HG02840 (cell line): ENCODE data around the gene ARHGEF4.

ENCODE experiments used
- ATAC-seq: cut with Tn5 transposase; IDR thresholded peaks from one replicate; pipeline ENCODE4 v1.9.1; 2021; ENCODE audit warnings: mild to moderate bottlenecking, moderate library complexity, moderate number of reproducible peaks; ENCODE audit not compliant: unreplicated experiment, low FRiP score

Gene ARHGEF4

GRCh38 chr2:130836501-130837174 lies at the start of gene ARHGEF4:
ARHGEF4 (plus strand) TSS chr2:130836914; CDS start chr2:130836954, 40 bp downstream.
- ATAC-seq, result no peak

GRCh38 chr2:130787841-130788240 lies 48.9 kb upstream of the ARHGEF4 start:
- ATAC-seq, result no peak

- no peak for ATAC-seq
These were observed 46.4 kb upstream of the ARHGEF4 start for GRCh38 chr2:130790312-130790711.

- no peak for ATAC-seq
These were observed 45.7 kb upstream of the ARHGEF4 start for GRCh38 chr2:130790804-130791616.

- no peak for ATAC-seq
These were observed 45.1 kb upstream of the ARHGEF4 start for GRCh38 chr2:130791617-130791939.

- no peak for ATAC-seq
These were observed 41.3 kb upstream of the ARHGEF4 start for GRCh38 chr2:130795431-130795830.

- no peak for ATAC-seq
These were observed 40.4 kb upstream of the ARHGEF4 start for GRCh38 chr2:130796290-130796689.

GRCh38 chr2:130797493-130798435 lies 39.0 kb upstream of the ARHGEF4 start:
- ATAC-seq, result peak; percentile 93

- ATAC-seq, result no peak
These were observed 38.1 kb upstream of the ARHGEF4 start for GRCh38 chr2:130798472-130799218.

- ATAC-seq, result no peak
These were observed 37.4 kb upstream of the ARHGEF4 start for GRCh38 chr2:130799295-130799694.

- ATAC-seq, result no peak
These were observed 31.1 kb upstream of the ARHGEF4 start for GRCh38 chr2:130805613-130806012.

GRCh38 chr2:130806370-130806769 lies 30.3 kb upstream of the ARHGEF4 start:
- no peak for ATAC-seq

GRCh38 chr2:130807659-130808385 lies 28.9 kb upstream of the ARHGEF4 start:
- ATAC-seq, result no peak

GRCh38 chr2:130808482-130809268 lies 28.0 kb upstream of the ARHGEF4 start:
- ATAC-seq, result no peak

- ATAC-seq, result no peak
These were observed 26.2 kb upstream of the ARHGEF4 start for GRCh38 chr2:130810490-130810889.

GRCh38 chr2:130813722-130814121 lies 23.0 kb upstream of the ARHGEF4 start:
- no peak for ATAC-seq

GRCh38 chr2:130814931-130815680 lies 21.6 kb upstream of the ARHGEF4 start:
- no peak for ATAC-seq

GRCh38 chr2:130818809-130819208 lies 17.9 kb upstream of the ARHGEF4 start:
- ATAC-seq, result no peak
